HG03521 (cell line): Measurements from ENCODE around the gene WNK2.

ENCODE experiments used
- ATAC-seq: cut with Tn5 transposase; IDR thresholded peaks from one replicate; pipeline ENCODE4 v1.9.1; 2021; ENCODE audit warnings: mild to moderate bottlenecking, moderate library complexity; ENCODE audit not compliant: unreplicated experiment

WNK2 gene

DNA sequence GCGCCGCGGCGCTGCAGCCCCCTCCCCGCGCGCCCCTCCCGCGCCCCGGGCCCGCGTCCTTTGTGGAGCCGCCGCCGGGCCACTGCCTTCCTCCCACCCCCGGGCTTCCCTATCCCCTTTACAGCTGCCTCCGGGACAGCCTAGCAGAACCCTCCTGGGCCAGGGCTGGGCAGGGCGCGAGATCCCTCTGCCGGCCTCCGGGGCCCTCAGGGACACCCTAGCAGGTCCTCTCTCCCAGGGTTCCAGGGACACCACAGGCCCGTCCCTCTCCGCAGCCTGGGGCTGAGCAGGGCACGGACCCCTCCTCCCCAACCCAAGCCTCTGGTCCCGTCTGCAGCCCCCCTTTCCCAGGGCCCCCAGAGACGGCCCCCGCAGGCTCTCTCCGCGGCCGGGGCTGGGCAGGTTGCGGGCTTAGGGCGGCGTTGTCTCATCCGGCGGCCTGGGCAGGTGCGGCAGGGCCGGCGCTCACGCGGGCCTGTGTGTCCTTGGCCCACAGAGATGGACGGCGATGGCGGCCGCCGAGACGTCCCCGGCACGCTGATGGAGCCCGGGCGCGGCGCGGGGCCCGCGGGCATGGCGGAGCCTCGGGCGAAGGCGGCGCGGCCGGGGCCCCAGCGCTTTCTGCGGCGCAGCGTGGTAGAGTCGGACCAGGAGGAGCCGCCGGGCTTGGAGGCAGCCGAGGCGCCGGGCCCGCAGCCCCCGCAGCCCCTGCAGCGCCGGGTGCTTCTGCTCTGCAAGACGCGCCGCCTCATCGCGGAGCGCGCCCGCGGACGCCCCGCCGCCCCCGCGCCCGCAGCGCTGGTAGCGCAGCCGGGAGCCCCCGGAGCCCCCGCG is 710 bp downstream of the WNK2 start:
- no peak for ATAC-seq

DNA sequence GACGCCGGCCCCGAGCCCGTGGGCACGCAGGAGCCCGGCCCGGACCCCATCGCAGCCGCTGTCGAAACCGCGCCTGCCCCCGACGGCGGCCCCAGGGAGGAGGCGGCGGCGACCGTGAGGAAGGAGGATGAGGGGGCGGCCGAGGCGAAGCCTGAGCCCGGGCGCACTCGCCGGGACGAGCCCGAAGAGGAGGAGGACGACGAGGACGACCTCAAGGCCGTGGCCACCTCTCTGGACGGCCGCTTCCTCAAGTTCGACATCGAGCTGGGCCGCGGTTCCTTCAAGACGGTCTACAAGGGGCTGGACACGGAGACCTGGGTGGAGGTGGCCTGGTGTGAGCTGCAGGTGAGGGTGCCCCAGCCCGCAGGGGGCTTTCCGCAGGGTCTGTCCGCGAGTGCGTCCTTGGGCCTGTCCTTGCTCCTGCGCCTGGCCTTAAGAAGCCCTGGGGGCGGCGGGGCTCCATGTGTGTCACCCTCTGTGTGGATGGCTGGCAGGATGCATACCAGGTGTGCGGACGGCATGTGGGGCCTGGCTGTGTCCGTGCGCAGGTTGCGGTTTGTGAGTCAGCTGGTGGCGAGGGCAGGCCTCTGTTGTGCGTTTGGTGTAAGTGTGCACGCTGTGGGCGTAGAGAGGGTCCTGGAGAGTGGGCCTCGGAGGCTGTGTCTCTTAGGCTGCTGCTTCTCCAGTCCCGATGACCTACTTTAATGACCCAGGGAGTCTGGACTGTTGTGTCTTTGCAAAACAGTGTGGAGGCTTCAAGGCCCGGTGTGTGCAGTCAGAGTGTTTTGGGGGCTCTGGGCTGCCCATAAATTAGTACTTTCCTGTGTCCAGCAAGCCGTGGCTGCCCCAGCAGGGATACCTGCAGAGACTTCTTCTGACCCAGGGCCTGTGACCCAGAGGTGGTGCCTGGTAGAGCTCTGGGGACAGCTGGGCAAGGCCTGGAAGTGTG is 1.6 kb downstream of the WNK2 start:
- no peak for ATAC-seq

GRCh38 chr9:93186215-93186945 is 2.4 kb downstream of the WNK2 start:
- no peak for ATAC-seq

GRCh38 chr9:93187047-93187446 is 3.1 kb downstream of the WNK2 start:
- no peak for ATAC-seq

GRCh38 chr9:93187574-93187973 is 3.6 kb downstream of the WNK2 start:
- ATAC-seq, result no peak

GRCh38 chr9:93188426-93189368 is 4.8 kb downstream of the WNK2 start:
- no peak for ATAC-seq

DNA sequence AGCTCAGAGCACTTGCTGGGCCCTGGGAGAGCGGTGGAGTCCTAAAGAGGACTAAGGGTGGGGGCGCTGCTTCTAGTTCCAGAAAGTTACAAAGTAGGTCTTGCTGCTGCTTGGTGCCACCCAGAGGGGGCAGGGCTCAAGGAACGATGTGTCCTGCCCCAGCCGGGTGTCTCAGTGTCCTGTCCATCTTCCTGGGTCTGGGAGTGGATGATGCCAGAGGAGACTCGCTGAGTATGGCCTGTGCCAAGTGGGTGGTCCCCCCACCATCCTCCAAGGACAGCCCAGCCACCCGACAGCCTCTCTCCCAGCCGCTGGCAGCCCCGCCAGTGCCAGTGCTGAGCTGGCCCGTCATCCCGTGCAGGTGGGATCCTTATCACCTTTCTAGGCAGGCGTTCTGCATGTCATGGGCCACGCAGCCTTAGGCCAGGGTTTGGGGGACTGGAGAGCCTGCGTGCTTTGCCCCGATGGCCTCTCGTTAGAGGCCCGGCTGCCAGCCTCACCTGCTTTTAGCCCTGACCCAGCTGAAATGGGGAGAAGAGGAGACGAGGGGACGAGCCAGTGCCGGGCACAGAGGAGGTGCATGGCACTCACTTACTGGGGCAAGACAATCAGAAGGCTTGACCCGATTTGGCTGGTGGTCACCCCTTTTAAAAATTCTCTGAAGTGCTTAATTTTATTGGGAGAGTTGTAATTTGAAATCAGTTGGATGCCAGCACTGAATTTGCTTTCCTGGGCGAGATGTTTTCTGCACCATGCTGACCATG is 5.6 kb downstream of the WNK2 start:
- no peak for ATAC-seq

DNA sequence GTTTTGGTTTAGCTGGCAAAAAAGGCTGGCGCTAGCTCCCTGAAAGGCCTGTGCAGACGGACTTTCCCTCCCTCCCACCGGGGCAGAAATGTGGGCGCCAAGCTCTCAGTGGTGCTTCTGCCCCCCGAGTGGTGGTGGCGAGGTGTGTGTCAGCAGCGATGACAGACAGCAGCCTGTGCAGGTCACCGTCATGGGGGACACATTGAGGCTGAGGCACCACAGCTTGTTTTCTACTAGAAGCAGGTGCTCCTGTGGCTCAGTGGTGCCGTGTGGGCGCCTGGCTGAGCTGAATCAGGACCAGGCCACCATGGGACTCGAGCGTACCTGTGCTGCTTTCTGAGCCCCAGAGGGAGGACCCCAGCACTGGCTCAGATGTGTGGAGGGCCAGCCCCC is 6.2 kb downstream of the WNK2 start:
- no peak for ATAC-seq

- no peak for ATAC-seq
Measured at GRCh38 chr9:93190656-93191353, 6.9 kb downstream of the WNK2 start.

GRCh38 chr9:93191354-93191660 is 7.4 kb downstream of the WNK2 start:
- no peak for ATAC-seq

GRCh38 chr9:93192721-93193387 is 8.9 kb downstream of the WNK2 start:
- no peak for ATAC-seq

DNA sequence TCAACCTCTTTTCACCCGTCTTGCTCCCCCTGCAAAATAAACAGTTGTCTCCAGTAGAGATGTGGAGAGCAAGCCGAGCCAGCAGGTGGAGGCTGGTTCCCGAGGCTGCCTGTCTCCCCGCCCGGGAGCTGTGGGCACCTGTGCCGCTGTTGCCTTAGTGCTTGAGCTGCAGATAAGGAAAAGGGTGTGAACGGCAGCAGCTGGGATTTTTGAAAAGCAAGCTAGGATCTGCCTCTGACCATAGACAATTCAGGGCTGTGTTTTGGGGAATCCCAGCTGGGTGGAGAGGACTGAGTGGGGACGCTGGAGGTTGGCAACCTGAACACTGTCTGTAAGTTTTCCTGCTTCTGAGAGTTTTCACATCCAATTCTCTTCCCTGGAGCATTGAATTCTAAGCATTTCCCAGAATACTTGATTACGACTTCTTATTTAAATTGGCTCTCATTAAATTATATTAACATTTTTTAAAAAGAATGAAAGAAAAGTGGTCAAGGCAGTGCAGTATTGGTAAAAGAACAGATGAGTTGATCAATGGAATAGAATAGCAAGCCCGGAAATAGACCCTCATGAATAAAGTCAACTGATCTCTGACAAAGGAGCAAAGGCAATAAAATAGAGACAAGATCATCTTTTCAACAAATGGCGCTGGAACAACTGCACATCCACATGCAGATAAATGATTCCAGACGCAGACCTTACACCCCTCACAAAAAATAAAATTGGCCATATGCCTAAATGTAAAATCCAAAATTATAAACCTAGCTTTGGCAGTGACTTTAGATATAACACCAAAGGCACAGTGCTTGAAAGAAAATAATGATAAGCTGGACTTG is 9.7 kb downstream of the WNK2 start:
- no peak for ATAC-seq

- no peak for ATAC-seq
Measured at GRCh38 chr9:93194221-93194625, 10.3 kb downstream of the WNK2 start.

GRCh38 chr9:93194641-93195040 is 10.7 kb downstream of the WNK2 start:
- ATAC-seq, result no peak

DNA sequence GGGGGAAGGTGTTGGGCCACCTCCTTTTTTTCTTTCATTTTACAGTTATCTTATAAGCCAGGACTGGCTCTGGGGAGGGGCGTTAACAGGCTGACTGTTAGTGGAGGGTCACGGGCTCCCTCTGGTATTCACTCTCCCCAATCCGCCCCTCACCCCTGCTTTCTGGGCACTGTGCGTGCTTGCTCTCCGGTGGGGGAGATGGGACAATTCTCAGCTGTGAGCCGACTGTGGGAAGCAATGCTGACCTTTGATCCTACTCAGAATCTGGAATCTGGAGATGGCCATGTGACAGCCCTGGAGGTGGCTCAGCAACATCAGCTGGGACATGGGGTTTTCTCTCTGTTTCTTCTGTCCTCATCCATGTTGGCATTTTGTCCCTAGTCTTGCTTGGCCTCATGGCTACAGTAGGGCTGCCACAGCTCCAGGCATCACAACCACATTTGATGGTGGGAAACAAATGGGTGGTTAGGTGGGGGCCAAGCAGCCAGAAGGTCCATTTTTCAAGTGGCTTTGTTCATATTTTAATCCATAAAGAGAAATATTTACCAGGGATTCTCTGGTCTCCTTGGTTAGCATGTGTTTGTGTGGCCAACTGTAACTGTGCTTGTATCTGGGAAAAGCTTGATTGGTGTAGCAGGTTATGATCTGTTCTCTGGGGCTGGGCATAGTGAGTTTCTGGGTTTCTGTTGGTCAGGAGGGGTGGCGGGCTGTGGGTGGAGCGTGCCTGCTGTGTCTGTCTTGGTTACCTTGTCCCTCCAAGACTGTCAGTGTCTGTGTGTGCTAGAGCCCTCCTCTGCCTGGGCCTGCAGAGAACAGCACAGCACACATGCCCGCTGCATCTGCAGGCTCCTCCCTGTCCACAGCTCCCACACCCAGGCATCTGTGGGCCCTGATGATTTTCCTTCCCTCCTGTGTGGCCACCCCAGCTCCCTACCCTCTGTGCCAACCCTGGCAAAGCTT is 12.4 kb downstream of the WNK2 start:
- ATAC-seq, result no peak

- no peak for ATAC-seq
Measured at GRCh38 chr9:93197670-93198069, 13.7 kb downstream of the WNK2 start.
